Sigmoid colon (tissue), 4 donors: ENCODE results near the gene PHTF2.

Experiments
- EP300 ChIP-seq, 4 donors: sonication (generic); formaldehyde crosslinking; IDR thresholded peaks; one replicate each; pipeline ENCODE4 v1.6.1; 2017; ENCODE audit warnings: antibody characterized with exemption in 4 of 4
- TF ChIP-seq, protein P1 (sequence below), 4 experiments: fragments of 450-650 bp in 3 of 4; fragments of 200-600 bp in 1 of 4; IDR thresholded peaks; one replicate each; pipeline ENCODE4 v1.5.1; 2016 to 2019; ENCODE audit warnings: antibody characterized with exemption in 4 of 4, mild to moderate bottlenecking in 3 of 4, moderate library complexity in 2 of 4

DNA sequence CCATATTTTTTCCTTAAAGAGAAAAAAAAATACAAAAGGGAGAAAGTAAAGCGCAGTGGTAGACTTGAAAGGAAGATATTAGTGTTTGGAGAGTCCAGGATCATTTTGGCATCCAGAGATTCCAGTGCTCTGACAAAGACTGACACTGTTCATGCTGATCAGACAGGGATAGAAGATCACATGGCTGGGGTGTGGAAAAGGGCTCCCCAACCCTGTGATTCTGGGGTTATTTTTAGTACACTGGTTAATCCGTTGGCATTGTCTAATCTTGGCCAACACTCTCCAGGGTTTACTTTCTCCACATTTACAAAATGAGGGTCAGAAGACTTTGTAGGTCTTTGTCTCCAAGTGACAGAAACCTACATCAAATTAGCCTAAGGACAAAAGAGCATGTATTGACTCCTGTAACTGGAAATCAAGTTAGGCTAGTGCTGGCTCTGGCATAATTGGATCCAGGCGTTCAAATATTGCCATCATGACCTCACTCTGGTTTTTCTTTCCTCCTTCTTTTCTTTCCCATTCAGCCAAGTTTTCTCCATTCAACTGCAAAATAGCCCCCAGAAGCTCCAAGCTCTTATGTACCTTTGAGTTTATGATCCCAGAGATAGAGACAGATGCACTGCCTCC is 181.6 kb downstream of the PHTF2 start:
- TF ChIP-seq, protein P1, sequence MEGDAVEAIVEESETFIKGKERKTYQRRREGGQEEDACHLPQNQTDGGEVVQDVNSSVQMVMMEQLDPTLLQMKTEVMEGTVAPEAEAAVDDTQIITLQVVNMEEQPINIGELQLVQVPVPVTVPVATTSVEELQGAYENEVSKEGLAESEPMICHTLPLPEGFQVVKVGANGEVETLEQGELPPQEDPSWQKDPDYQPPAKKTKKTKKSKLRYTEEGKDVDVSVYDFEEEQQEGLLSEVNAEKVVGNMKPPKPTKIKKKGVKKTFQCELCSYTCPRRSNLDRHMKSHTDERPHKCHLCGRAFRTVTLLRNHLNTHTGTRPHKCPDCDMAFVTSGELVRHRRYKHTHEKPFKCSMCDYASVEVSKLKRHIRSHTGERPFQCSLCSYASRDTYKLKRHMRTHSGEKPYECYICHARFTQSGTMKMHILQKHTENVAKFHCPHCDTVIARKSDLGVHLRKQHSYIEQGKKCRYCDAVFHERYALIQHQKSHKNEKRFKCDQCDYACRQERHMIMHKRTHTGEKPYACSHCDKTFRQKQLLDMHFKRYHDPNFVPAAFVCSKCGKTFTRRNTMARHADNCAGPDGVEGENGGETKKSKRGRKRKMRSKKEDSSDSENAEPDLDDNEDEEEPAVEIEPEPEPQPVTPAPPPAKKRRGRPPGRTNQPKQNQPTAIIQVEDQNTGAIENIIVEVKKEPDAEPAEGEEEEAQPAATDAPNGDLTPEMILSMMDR (IDR thresholded peaks at IDR 0.05) = no peak
- no peak for TF ChIP-seq EP300 (IDR thresholded peaks at IDR 0.05)
